Measurements from ENCODE around the gene CEMIP. TPM values are rescaled to one million over a fixed set of nuclear protein-coding genes. Genes with fewer than 3 reads are reported as not detected.
A peak's percentile ranks its signal among the peaks of the same experiment; 100 is the strongest.

The CEMIP gene
- total RNA-seq, 1 donor from 2014 or later: 5.9 TPM

GRCh38 chr15:80974914-80975313, 195.7 kb downstream of the CEMIP start:
- no peak for DNase-seq (ENCODE audit: low spot score)

DNA sequence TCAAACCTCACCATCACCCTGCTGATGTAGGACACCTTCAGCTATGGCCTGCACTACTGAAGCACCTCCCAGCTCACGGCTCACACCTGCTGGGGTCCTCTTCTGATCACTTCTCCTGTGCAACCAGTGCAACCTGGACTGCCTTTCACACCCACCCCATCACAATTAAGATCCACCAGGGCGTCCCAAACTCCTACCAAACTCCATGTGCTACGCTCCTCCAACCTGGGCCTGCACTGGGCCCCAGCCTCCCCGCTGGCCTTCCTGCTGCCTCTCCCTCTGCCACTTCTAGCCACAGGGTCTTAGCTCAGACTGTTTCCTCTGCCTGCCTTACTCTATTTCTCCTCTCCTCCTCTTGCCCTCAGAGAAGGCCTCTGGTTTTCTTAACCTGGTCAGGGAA, 197.7 kb downstream of the CEMIP start:
- no peak for DNase-seq (ENCODE audit: low spot score)

- no peak for DNase-seq (ENCODE audit: low spot score)
These were observed 198.5 kb downstream of the CEMIP start for GRCh38 chr15:80977627-80978036.

DNA sequence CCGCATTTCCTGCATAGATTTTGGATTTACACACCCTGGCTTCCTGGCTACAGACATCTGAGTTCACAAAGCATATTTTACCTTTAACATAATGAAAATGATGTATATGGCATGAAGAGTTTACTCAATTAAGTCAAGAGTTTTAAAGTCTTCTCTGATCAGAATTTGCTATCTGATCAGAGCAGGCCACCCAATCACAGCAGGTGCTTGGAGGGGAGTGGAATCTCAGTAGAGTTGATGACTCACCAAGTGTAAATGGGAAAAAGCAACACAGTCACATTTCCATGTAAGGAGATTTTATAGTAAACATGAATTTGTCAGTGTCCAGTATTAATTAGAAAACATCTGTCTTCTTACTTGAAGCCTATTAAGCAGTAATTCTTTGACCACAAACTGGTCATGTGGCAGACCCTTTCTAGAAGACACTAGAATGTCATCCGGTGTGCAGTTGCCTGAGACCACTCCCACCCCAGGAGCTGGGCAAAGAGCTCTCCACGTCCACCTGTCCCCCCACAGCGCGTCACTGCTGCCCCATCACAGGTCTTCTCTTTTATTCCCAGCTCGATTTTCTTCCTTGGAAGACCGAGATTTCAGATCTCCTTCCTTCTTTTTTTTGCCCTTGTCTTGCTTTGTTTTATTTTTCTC, 199.6 kb downstream of the CEMIP start:
- no peak for DNase-seq (ENCODE audit: low spot score)

DNA sequence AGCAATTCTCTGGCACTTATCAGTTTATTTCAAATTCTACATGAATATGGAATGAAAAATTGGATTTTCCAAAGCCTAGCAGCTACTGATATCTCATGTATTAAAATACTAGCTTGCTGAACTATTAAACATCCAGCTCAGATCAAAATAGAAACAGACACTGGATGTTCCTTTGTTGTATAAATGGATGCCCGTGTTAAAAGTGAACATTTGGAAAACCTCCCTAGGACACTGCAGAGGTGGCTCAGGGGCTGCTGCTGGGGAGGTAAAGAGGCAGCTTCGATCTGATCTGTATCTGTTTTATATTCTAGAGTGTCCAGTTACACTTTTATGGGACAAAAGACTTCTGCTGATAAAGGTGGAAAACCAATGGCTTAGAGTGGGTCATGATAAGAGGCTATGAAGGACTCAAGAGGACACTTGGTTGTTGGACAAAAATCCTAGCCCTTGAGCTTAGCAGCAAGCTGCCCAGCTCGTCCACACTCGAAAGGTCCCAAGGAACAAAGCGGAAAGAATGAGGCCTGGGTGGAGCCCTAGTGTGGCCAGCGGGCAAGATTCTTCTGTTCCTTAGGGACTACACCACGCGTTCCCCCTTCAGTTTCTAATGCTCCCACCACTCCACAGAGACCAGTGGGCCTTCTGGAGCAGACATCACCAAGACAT, 200.5 kb downstream of the CEMIP start:
- DNase-seq (ENCODE audit: low spot score): no peak

- no peak for DNase-seq (ENCODE audit: low spot score)
These were observed 203.0 kb downstream of the CEMIP start for GRCh38 chr15:80982205-80982604.

GRCh38 chr15:80982839-80983238, 203.7 kb downstream of the CEMIP start:
- DNase-seq (ENCODE audit: low spot score): no peak

DNA sequence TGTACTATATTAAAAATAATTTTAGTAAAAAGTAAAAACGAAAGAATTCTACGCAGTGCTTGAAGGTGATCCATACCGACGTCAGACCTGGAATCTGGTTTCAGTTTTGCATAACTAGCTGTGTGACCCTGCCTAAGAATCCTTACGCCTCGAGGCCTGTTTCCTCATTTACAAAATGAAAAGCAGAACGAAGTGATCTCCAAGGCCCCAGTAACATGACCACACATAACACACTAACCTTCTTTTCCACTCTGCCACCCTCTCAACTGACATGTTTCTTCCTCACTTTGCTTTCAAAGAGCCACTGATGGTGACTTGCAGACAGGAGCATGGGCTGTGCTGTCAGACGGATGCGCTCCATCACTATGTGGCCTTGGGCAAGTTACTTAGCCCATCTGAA, 205.7 kb downstream of the CEMIP start:
- no peak for DNase-seq (ENCODE audit: low spot score)

- DNase-seq (ENCODE audit: low spot score): no peak
These were observed 206.8 kb downstream of the CEMIP start for GRCh38 chr15:80985981-80986380.

- DNase-seq (ENCODE audit: low spot score): no peak
These were observed 207.3 kb downstream of the CEMIP start for GRCh38 chr15:80986487-80986886.

- DNase-seq (ENCODE audit: low spot score): no peak
These were observed 209.1 kb downstream of the CEMIP start for GRCh38 chr15:80988148-80988796.

GRCh38 chr15:80989081-80989517, 209.9 kb downstream of the CEMIP start:
- no peak for DNase-seq (ENCODE audit: low spot score)

GRCh38 chr15:80989518-80990478, 210.6 kb downstream of the CEMIP start, which contains the start of gene MESD:
MESD (minus strand) TSS chr15:80989819; CDS start chr15:80989791, 28 bp downstream.
- DNase-seq (ENCODE audit: low spot score): peak; percentile 100

DNA sequence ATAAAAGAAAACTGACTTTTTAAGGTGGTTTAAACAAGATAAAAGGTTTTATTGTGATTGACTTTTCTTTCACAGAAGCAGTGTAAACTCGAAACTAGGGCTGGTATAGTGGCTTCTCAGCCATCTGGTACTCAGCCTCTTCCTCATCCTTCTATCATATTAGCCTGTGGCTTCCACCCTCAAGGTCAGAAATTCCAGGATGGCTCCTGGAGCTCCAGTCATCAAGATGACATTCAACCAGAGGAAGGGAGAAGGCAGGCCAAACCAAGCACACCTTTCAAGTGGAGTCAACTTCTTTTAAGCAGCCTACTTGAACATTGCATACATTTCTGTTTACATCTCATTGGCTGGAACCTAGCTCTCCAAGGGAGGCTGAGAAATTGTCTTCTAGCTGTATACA, 211.8 kb downstream of the CEMIP start:
- no peak for DNase-seq (ENCODE audit: low spot score)

DNA sequence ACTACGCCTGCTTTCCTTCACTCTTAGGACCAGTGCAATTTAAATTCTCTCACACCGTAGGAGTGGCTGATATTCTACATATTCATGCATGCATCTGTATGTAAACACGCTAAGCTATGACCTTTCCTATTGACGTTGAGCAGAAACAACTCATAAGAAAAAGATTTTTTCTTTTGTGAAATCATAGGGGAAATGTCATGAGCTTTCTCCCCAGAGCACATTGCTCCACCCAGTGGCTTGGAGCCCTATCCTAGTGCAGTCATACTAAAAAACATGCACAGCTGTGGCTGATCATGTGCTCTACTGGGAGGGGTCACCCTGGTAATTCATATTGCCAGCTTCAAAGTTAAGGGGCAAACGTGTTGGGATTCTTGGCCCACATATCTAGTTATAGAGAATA, 212.3 kb downstream of the CEMIP start:
- no peak for DNase-seq (ENCODE audit: low spot score)

- DNase-seq (ENCODE audit: low spot score): no peak
These were observed 212.8 kb downstream of the CEMIP start for GRCh38 chr15:80992006-80992405.

DNA sequence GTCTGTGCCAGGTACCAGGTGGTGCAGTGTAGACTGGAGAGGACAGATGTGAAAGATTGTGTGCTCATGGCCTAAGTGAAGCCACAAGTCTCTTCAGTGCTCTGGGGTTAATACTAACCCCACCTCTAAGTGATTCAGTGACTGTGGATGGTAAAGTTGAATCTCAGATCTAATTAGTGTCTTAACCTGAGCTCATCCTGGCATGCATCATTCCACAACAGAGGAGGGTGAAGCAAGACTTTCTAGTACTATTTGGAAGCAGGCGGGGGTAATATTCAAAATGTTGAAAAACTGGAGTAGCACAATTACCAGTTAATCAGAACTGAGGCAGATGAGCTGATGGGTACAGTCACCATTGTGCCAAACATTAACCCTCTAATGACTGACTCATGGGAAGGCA, 213.3 kb downstream of the CEMIP start:
- DNase-seq (ENCODE audit: low spot score): no peak

- DNase-seq (ENCODE audit: low spot score): no peak
These were observed 217.1 kb downstream of the CEMIP start for GRCh38 chr15:80996247-80996646.

DNA sequence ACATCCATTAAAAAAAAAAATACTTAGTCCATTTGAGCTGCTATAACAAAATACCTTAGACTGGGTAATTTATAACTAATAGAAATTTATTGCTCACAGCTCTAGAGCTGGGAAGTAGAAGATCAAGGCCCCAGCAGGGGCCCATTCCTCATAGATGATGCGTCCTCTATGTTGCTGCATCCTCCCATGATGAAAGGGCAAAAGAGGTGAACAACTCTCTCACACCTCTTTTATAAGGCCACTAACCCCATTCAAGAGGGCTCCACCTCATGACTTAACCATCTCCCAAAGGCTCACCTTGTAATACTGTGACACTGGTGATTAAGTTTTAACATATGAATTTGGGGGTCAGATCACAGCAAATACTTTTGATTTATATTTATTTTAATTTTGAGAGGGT, 218.5 kb downstream of the CEMIP start:
- no peak for DNase-seq (ENCODE audit: low spot score)

DNA sequence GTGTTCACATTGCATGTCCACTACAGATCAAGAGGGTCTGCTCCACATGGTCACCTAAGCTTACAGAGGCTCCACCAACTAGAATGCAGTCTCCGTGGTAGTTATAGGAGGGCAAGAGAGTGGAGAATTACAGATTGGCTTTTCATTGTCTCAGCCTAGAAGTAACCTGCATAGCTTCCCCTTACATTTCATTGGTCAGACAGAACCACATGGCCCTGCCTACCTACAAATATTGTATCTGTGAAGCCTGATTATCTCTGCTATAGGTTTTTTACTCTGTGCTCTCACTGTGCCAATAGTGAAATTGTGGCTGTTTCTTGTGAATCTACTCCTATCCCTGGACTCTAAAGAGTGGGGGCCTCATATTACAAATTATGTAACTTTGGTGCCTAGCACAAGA, 219.1 kb downstream of the CEMIP start:
- no peak for DNase-seq (ENCODE audit: low spot score)

GRCh38 chr15:80999623-81000036, 220.5 kb downstream of the CEMIP start:
- DNase-seq (ENCODE audit: low spot score): no peak
